HepG2 (cell line): Measurements from ENCODE around the gene PET100. TPM values are rescaled to one million over a fixed set of nuclear protein-coding genes. Genes with fewer than 3 reads are reported as not detected.

Source experiments
- ARHGAP35 ChIP-seq: sonication (generic); formaldehyde crosslinking; IDR thresholded peaks from 2 replicates; pipeline ENCODE4 v1.9.0; 2022; ENCODE audit warnings: mild to moderate bottlenecking, inconsistent platforms, moderate library complexity, missing genetic modification reagents, borderline replicate concordance
- ARID4A ChIP-seq: sonication (generic); formaldehyde crosslinking; IDR thresholded peaks from 2 replicates; pipeline ENCODE4 v1.5.0; 2020; ENCODE audit warnings: mild to moderate bottlenecking, missing genetic modification reagents, borderline replicate concordance
- ERF ChIP-seq: IDR thresholded peaks from 2 replicates; pipeline ENCODE4 v1.6.1; 2018; ENCODE audit warnings: missing biosample characterization, missing genetic modification reagents
- HOXA7 ChIP-seq: sonication (generic); formaldehyde crosslinking; IDR thresholded peaks from 2 replicates; pipeline ENCODE4 v1.8.1; 2022; ENCODE audit warnings: mild to moderate bottlenecking, missing genetic modification reagents, moderate library complexity
- KDM1A ChIP-seq: IDR thresholded peaks from 2 replicates; pipeline ENCODE4 v1.6.1; 2016; ENCODE audit warnings: missing compliant biosample characterization
- NR0B2 ChIP-seq: sonication (generic); formaldehyde crosslinking; IDR thresholded peaks from 2 replicates; pipeline ENCODE4 v1.4.0; 2020; ENCODE audit warnings: mild to moderate bottlenecking, missing genetic modification reagents
- SETDB1 ChIP-seq: sonication (generic); formaldehyde crosslinking; IDR thresholded peaks from 2 replicates; pipeline ENCODE4 v1.5.1; 2020; ENCODE audit warnings: missing genetic modification reagents, mild to moderate bottlenecking, borderline replicate concordance
- ZBTB25 ChIP-seq: IDR thresholded peaks from 2 replicates; pipeline ENCODE4 v1.6.1; 2018; ENCODE audit warnings: missing genetic modification reagents
- ZBTB42 ChIP-seq: sonication (generic); formaldehyde crosslinking; IDR thresholded peaks from 2 replicates; pipeline ENCODE4 v1.5.0; 2020; ENCODE audit warnings: mild to moderate bottlenecking, missing genetic modification reagents
- ZEB1 ChIP-seq: IDR thresholded peaks from 2 replicates; pipeline ENCODE4 v1.6.1; 2012; ENCODE audit warnings: mild to moderate bottlenecking, low read depth, inconsistent platforms; ENCODE audit not compliant: insufficient replicate concordance
- ZHX2 ChIP-seq, 2 experiments: sonication (generic) in 1 of 2; formaldehyde crosslinking in 1 of 2; IDR thresholded peaks; 2 replicates each; pipeline versions ENCODE4 v1.6.1 to v1.9.0; 2014 to 2022; ENCODE audit warnings: antibody characterized with exemption in 1 of 2, borderline replicate concordance in 1 of 2, inconsistent platforms in 1 of 2, low read depth in 1 of 2, missing genetic modification reagents in 1 of 2
- ZNF839 ChIP-seq: sonication (generic); formaldehyde crosslinking; IDR thresholded peaks from 2 replicates; pipeline ENCODE4 v1.4.0; 2020; ENCODE audit warnings: missing genetic modification reagents, mild to moderate bottlenecking, borderline replicate concordance
- ZUFSP ChIP-seq: sonication (generic); formaldehyde crosslinking; IDR thresholded peaks from 2 replicates; pipeline ENCODE4 v1.9.0; 2021; ENCODE audit warnings: missing genetic modification reagents, mild to moderate bottlenecking, borderline replicate concordance
- polyA plus RNA-seq, 8 experiments: library from polyadenylated mRNA; depleted of rRNA in 3 of 8; stranded (reverse) in 7 of 8; unstranded in 1 of 8; fragments of >200 nt; fragmentation: Illumina TruSeq in 4 of 8; extraction: Trizol in 4 of 8; gene quantifications; 2 replicates each; pipeline versions ENCODE4 v1.2.1 to v1.2.3, GENCODE V29; 2011 to 2016; ENCODE audit warnings: low read depth in 4 of 8, missing spikeins in 1 of 8, mixed read lengths in 1 of 8; ENCODE audit not compliant: insufficient read depth in 1 of 8
- total RNA-seq, 5 experiments: library from RNA; depleted of rRNA; stranded (reverse); fragments of >200 nt; fragmentation: Illumina TruSeq; extraction: Trizol; gene quantifications; 2 replicates each; pipeline ENCODE4 v1.2.3, GENCODE V29; 2016; ENCODE audit warnings: low read depth in 1 of 5

The PET100 gene
- total and polyA plus RNA-seq, 2 of the 13 experiments (the other 11 are each of a cell fraction or from before 2014, with no cell fraction given), result 22.3 to 66.5 TPM

- peak; percentile 69; the same call in 1 of the 2 replicates for TF ChIP-seq ARID4A (CRISPR knock-in tag)
- TF ChIP-seq ZHX2 (IDR thresholded peaks at IDR 0.05; ENCODE audit: low read depth), result no peak
- TF ChIP-seq ZHX2 (CRISPR knock-in tag; IDR thresholded peaks at IDR 0.05; ENCODE audit: borderline replicate concordance), result no peak
- TF ChIP-seq ARHGAP35 (CRISPR knock-in tag), result 0 out of 2 replicates have a peak, but pooled peaks have one; percentile 47
- no peak for TF ChIP-seq ZBTB25
- TF ChIP-seq NR0B2 (CRISPR knock-in tag), result peak; percentile 40; the same call in 1 of the 2 replicates
- no peak for TF ChIP-seq SETDB1 (CRISPR knock-in tag)
- TF ChIP-seq ZNF839, result 0 out of 2 replicates have a peak, but pooled peaks have one; percentile 11
- no peak for TF ChIP-seq HOXA7 (CRISPR knock-in tag)
- no peak for TF ChIP-seq ZUFSP (CRISPR knock-in tag)
- TF ChIP-seq ERF (CRISPR knock-in tag), result peak; percentile 19; the same call in 1 of the 2 replicates
- no peak for TF ChIP-seq ZBTB42 (CRISPR knock-in tag)
- TF ChIP-seq ZEB1, result no peak
- no peak for TF ChIP-seq KDM1A
Measured at GRCh38 chr19:7680606-7681339, 51.2 kb downstream of the PET100 start, which contains the start of gene TRAPPC5 (continued).
